Peyer's patch (tissue), 4 donors: ENCODE data around the gene HSD17B7. TPM values are rescaled to one million over a fixed set of nuclear protein-coding genes. Genes with fewer than 3 reads are reported as not detected.
"Not testable (repeated sequence)": the region's sequence is repeated elsewhere in the genome, so short reads cannot be mapped to it uniquely, and the experiment has no call there.

ENCODE experiments used
- DNase-seq, 3 donors: peaks; one replicate each; pipeline ENCODE4 v3.0.0-alpha.2; 2017 to 2019
- H3K27ac ChIP-seq, 4 donors: fragments of 200-600 bp; sonication (generic); one replicate each; pipeline ENCODE4 v1.5.1; 2016 to 2019
- H3K27me3 ChIP-seq, 2 donors: fragments of 200-600 bp; sonication (generic); one replicate each; pipeline ENCODE4 v1.5.1; 2019
- H3K36me3 ChIP-seq, 3 donors: fragments of 200-600 bp; sonication (generic); one replicate each; pipeline ENCODE4 v1.5.1; 2016 to 2019
- H3K4me1 ChIP-seq, 4 donors: fragments of 200-600 bp; sonication (generic); one replicate each; pipeline ENCODE4 v1.5.1; 2016 to 2019
- H3K4me3 ChIP-seq, 4 donors: fragments of 200-600 bp; sonication (generic); 1 replicate in 3 of 4; 2 replicates in 1 of 4; pipeline ENCODE4 v1.5.1; 2016 to 2019; ENCODE audit warnings: mild to moderate bottlenecking in 1 of 4
- H3K9me3 ChIP-seq, 4 donors: fragments of 200-600 bp; sonication (generic); one replicate each; pipeline ENCODE4 v1.5.1; 2016 to 2019; ENCODE audit warnings: mild to moderate bottlenecking in 1 of 4
- CTCF ChIP-seq, 6 experiments: fragments of 450-650 bp in 4 of 6; fragments of 200-600 bp in 2 of 6; sonication (generic) in 1 of 6; IDR thresholded peaks; one replicate each; pipeline ENCODE4 v1.5.1; 2017 to 2019; ENCODE audit warnings: antibody characterized with exemption in 6 of 6, mild to moderate bottlenecking in 3 of 6, moderate library complexity in 1 of 6
- POLR2A ChIP-seq, 2 donors: fragments of 450-650 bp; IDR thresholded peaks; one replicate each; pipeline ENCODE4 v1.5.1; 2017; ENCODE audit warnings: antibody characterized with exemption in 2 of 2, mild to moderate bottlenecking in 2 of 2, moderate library complexity in 2 of 2
- total RNA-seq, 4 donors: library from RNA; depleted of rRNA; stranded (reverse); fragments of >200 nt; gene quantifications; one replicate each; pipeline ENCODE4 v1.1.0, GENCODE V29; 2016

The HSD17B7 gene
- total RNA-seq, 4 donors from 2014 or later: 24.0 to 56.9 (median 36.0) TPM

- Histone ChIP-seq H3K9me3 (no peaks in the 10 kb centered on the region), H3K27ac (no peak overlapping the region), H3K4me1 (no peaks in the 10 kb centered on the region), H3K4me3 (no peak overlapping the region), H3K36me3 (peaks cover 0 to 6% (median 0%) of the 10 kb centered on the region in 3 donors), H3K27me3 (no peaks in the 10 kb centered on the region)
- DNase-seq: no peak
- TF ChIP-seq CTCF (IDR thresholded peaks at IDR 0.05) (no peak), POLR2A (IDR thresholded peaks at IDR 0.05) (no peak)
Observed at GRCh38 chr1:162772571-162773154, 17.8 kb upstream of the HSD17B7 start.

- no peak for TF ChIP-seq POLR2A (IDR thresholded peaks at IDR 0.05)
- no peak for TF ChIP-seq CTCF (IDR thresholded peaks at IDR 0.05)
- no peak overlapping the region for H3K27ac ChIP-seq
- DNase-seq: no peak
- H3K4me3 ChIP-seq: no peak overlapping the region
- no peaks in the 10 kb centered on the region for H3K4me1 ChIP-seq
- no peaks in the 10 kb centered on the region for H3K9me3 ChIP-seq
- H3K27me3 ChIP-seq: no peaks in the 10 kb centered on the region
- H3K36me3 ChIP-seq: peaks cover 0 to 6% (median 0%) of the 10 kb centered on the region in 3 donors
Observed at GRCh38 chr1:162774007-162774406, 16.5 kb upstream of the HSD17B7 start.

GRCh38 chr1:162779043-162779442 lies 11.5 kb upstream of the HSD17B7 start:
- Histone ChIP-seq H3K27ac (no peak overlapping the region), H3K27me3 (no peaks in the 10 kb centered on the region), H3K4me1 (no peaks in the 10 kb centered on the region), H3K9me3 (no peaks in the 10 kb centered on the region), H3K4me3 (no peak overlapping the region), H3K36me3 (peaks cover 0 to 4% (median 0%) of the 10 kb centered on the region in 3 donors)
- no peak for TF ChIP-seq CTCF (IDR thresholded peaks at IDR 0.05)
- TF ChIP-seq POLR2A (IDR thresholded peaks at IDR 0.05): no peak
- DNase-seq: no peak

GRCh38 chr1:162782671-162783070 lies 7.8 kb upstream of the HSD17B7 start:
- TF ChIP-seq CTCF (IDR thresholded peaks at IDR 0.05) (no peak), POLR2A (IDR thresholded peaks at IDR 0.05) (no peak)
- Histone ChIP-seq H3K4me3 (no peak overlapping the region), H3K27me3 (no peaks in the 10 kb centered on the region), H3K36me3 (peaks cover 0 to 4% (median 0%) of the 10 kb centered on the region in 3 donors), H3K27ac (no peak overlapping the region), H3K9me3 (no peaks in the 10 kb centered on the region), H3K4me1 (no peaks in the 10 kb centered on the region)
- DNase-seq: no peak

GRCh38 chr1:162784926-162785325 lies 5.6 kb upstream of the HSD17B7 start:
- not testable (repeated sequence) for H3K4me1 ChIP-seq, H3K27me3 ChIP-seq, H3K36me3 ChIP-seq, DNase-seq, H3K9me3 ChIP-seq, H3K27ac ChIP-seq, H3K4me3 ChIP-seq

GRCh38 chr1:162788783-162789182 lies 1.7 kb upstream of the HSD17B7 start:
- H3K4me1 ChIP-seq, H3K9me3 ChIP-seq, H3K4me3 ChIP-seq, H3K27me3 ChIP-seq, H3K36me3 ChIP-seq: not testable (repeated sequence)
- peak in 2 of 3 donors; percentile 55 to 63 for DNase-seq
- peak overlapping the region in 1 of 4 donors; percentile 10 for H3K27ac ChIP-seq

- peak overlapping the region; percentile 73 to 87 (median 84) for H3K27ac ChIP-seq
- H3K36me3 ChIP-seq, H3K27me3 ChIP-seq, H3K9me3 ChIP-seq, DNase-seq, H3K4me1 ChIP-seq: not testable (repeated sequence)
- peak overlapping the region; percentile 42 to 63 (median 48) for H3K4me3 ChIP-seq
Observed at GRCh38 chr1:162790985-162791357, 469 bp downstream of the HSD17B7 start.

GRCh38 chr1:162794284-162794683 lies 3.8 kb downstream of the HSD17B7 start:
- H3K36me3 ChIP-seq, H3K9me3 ChIP-seq, DNase-seq, H3K4me3 ChIP-seq, H3K27ac ChIP-seq, H3K4me1 ChIP-seq, H3K27me3 ChIP-seq: not testable (repeated sequence)

GRCh38 chr1:162796617-162797279 lies 6.2 kb downstream of the HSD17B7 start:
- not testable (repeated sequence) for H3K4me3 ChIP-seq, H3K27me3 ChIP-seq, H3K9me3 ChIP-seq, H3K27ac ChIP-seq, DNase-seq, H3K4me1 ChIP-seq
- peaks cover 0 to 16% (median 0%) of the 10 kb centered on the region in 3 donors for H3K36me3 ChIP-seq
